Astrocyte (in vitro differentiated cells and primary cell): ENCODE data around the gene DCDC1. TPM values are rescaled to one million over a fixed set of nuclear protein-coding genes. Genes with fewer than 3 reads are reported as not detected.

Experiments
- DNase-seq: peaks from one replicate; pipeline ENCODE4 v3.0.0-alpha.2; 2010; ENCODE audit warnings: low read depth
- FAIRE-seq: peaks from 2 replicates; lab custom pipeline; 2011; peaks lifted over from hg19 to GRCh38; lab: Jason Lieb, UNC
- H2AFZ ChIP-seq: 2 replicates; pipeline ENCODE4 v1.6.0; 2012; ENCODE audit warnings: low read depth, low read length, inconsistent platforms
- H3K27ac ChIP-seq: 2 replicates; pipeline ENCODE4 v1.5.1; 2011; ENCODE audit warnings: low read depth, low read length, inconsistent platforms
- H3K27me3 ChIP-seq: 2 replicates; pipeline ENCODE4 v1.6.0; 2011; ENCODE audit warnings: low read length, inconsistent platforms; ENCODE audit not compliant: insufficient read depth
- H3K36me3 ChIP-seq: 2 replicates; pipeline ENCODE4 v1.5.1; 2011; ENCODE audit warnings: low read length, inconsistent platforms; ENCODE audit not compliant: insufficient read depth
- H3K4me1 ChIP-seq: 2 replicates; pipeline ENCODE4 v1.5.1; 2011; ENCODE audit warnings: low read length, inconsistent platforms; ENCODE audit not compliant: insufficient read depth
- H3K4me2 ChIP-seq: 2 replicates; pipeline ENCODE4 v1.6.0; 2012; ENCODE audit warnings: low read length, inconsistent platforms
- H3K4me3 ChIP-seq: 2 replicates; pipeline ENCODE4 v1.5.1; 2011; ENCODE audit warnings: low read depth, mild to moderate bottlenecking, low read length, inconsistent platforms; ENCODE audit not compliant: insufficient read depth
- H3K79me2 ChIP-seq: 2 replicates; pipeline ENCODE4 v1.6.0; 2012; ENCODE audit warnings: mild to moderate bottlenecking, low read length, inconsistent platforms; ENCODE audit not compliant: insufficient read depth
- H3K9ac ChIP-seq: 2 replicates; pipeline ENCODE4 v1.6.0; 2012; ENCODE audit warnings: mild to moderate bottlenecking, low read length, inconsistent platforms
- H3K9me3 ChIP-seq: 2 replicates; pipeline ENCODE4 v1.5.1; 2012; ENCODE audit warnings: low read depth, mild to moderate bottlenecking, low read length, inconsistent platforms; ENCODE audit not compliant: insufficient read depth
- H4K20me1 ChIP-seq: 2 replicates; pipeline ENCODE4 v1.6.0; 2012; ENCODE audit warnings: low read length, inconsistent platforms; ENCODE audit not compliant: insufficient read depth
- H3K27ac Mint-ChIP-seq: one replicate; pipeline ENCODE4 v1.8.0; 2021; ENCODE audit warnings: mild to moderate bottlenecking, mixed read lengths; ENCODE audit not compliant: unreplicated experiment
- H3K27me3 Mint-ChIP-seq: one replicate; pipeline ENCODE4 v1.8.0; 2021; ENCODE audit warnings: low read depth, mixed read lengths; ENCODE audit not compliant: unreplicated experiment
- H3K36me3 Mint-ChIP-seq: one replicate; pipeline ENCODE4 v1.8.0; 2021; ENCODE audit warnings: low read depth, mixed read lengths; ENCODE audit not compliant: unreplicated experiment
- H3K4me1 Mint-ChIP-seq: one replicate; pipeline ENCODE4 v1.8.0; 2021; ENCODE audit warnings: low read depth, mixed read lengths; ENCODE audit not compliant: unreplicated experiment
- H3K4me3 Mint-ChIP-seq: one replicate; pipeline ENCODE4 v1.8.0; 2021; ENCODE audit warnings: mild to moderate bottlenecking, moderate library complexity, mixed read lengths; ENCODE audit not compliant: unreplicated experiment
- H3K9me3 Mint-ChIP-seq: one replicate; pipeline ENCODE4 v1.8.0; 2021; ENCODE audit warnings: mild to moderate bottlenecking, mixed read lengths; ENCODE audit not compliant: unreplicated experiment
- EZH2 ChIP-seq: IDR thresholded peaks from 2 replicates; pipeline ENCODE4 v1.6.1; 2012; ENCODE audit warnings: mild to moderate bottlenecking, low read length, inconsistent platforms; ENCODE audit not compliant: insufficient read depth
- total RNA-seq: library from RNA; stranded (reverse); gene quantifications from 2 replicates; pipeline ENCODE4 v1.2.1, GENCODE V29; 2021
- TF ChIP-seq, protein P1 (sequence below): IDR thresholded peaks from 2 replicates; pipeline ENCODE4 v1.5.1; 2011; ENCODE audit warnings: low read depth, mild to moderate bottlenecking, inconsistent platforms, low read length, moderate library complexity; ENCODE audit not compliant: insufficient read depth

DCDC1 gene
- total RNA-seq, 1 donor from 2014 or later: 1.4 TPM

DNA sequence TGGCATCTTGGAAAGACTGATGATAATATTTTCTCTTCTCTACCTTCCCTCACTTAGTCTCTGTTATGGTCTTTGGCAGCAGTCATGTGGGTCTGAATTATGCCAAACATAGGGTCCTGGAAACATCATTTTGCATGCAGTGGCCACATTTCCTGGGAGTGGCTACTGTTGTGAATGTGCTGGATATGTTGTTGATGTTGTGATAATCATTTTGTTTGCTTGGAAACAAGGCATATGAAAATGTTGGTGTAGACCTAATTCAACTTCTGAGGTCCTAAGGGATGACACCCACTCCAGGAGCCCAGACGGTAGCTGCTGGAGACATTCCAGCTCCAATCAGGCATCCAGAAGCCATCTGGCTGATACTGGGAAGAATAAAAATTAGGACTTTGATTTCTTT, 109.7 kb downstream of the DCDC1 start:
- no peak overlapping the region for H2AFZ ChIP-seq
- Mint-ChIP-seq H3K4me3 (no peak overlapping the region), H3K36me3 (no peaks in the 10 kb centered on the region), H3K9me3 (no peaks in the 10 kb centered on the region), H3K27me3 (no peaks in the 10 kb centered on the region), H3K27ac (no peak overlapping the region), H3K4me1 (peaks cover 3% of the 10 kb centered on the region)
- H3K4me1 ChIP-seq: no peaks in the 10 kb centered on the region
- no peaks in the 10 kb centered on the region for H3K9me3 ChIP-seq
- H3K27me3 ChIP-seq: no peaks in the 10 kb centered on the region
- H3K9ac ChIP-seq: no peak overlapping the region
- H4K20me1 ChIP-seq: no peaks in the 10 kb centered on the region
- no peak overlapping the region for H3K4me3 ChIP-seq
- no peak for TF ChIP-seq EZH2
- TF ChIP-seq, protein P1, sequence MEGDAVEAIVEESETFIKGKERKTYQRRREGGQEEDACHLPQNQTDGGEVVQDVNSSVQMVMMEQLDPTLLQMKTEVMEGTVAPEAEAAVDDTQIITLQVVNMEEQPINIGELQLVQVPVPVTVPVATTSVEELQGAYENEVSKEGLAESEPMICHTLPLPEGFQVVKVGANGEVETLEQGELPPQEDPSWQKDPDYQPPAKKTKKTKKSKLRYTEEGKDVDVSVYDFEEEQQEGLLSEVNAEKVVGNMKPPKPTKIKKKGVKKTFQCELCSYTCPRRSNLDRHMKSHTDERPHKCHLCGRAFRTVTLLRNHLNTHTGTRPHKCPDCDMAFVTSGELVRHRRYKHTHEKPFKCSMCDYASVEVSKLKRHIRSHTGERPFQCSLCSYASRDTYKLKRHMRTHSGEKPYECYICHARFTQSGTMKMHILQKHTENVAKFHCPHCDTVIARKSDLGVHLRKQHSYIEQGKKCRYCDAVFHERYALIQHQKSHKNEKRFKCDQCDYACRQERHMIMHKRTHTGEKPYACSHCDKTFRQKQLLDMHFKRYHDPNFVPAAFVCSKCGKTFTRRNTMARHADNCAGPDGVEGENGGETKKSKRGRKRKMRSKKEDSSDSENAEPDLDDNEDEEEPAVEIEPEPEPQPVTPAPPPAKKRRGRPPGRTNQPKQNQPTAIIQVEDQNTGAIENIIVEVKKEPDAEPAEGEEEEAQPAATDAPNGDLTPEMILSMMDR: no peak
- H3K27ac ChIP-seq: no peak overlapping the region
- DNase-seq: no peak
- no peaks in the 10 kb centered on the region for H3K79me2 ChIP-seq
- H3K4me2 ChIP-seq: no peak overlapping the region
- FAIRE-seq: no peak
- H3K36me3 ChIP-seq: no peaks in the 10 kb centered on the region

DNA sequence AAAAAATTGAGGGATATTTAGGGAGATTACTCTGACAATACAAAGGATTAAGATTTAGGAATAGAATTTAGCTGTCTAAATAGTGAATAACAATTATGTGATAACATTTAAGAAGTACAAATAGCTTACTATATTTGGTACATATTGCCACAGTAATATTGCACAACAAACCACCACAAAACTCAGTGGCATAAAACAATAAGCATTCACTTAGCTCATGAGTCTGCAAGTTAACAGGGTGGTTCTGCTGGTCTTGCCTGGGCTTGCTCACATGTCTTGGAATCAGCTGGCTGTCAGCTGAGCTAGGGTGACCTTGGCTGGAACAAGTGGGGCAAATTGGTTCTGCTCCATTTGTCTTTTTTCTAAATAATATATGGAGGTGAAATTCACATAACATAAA, 115.1 kb downstream of the DCDC1 start:
- FAIRE-seq (no peak), DNase-seq (peak; percentile 35)
- H3K27ac Mint-ChIP-seq: no peak overlapping the region

DNA sequence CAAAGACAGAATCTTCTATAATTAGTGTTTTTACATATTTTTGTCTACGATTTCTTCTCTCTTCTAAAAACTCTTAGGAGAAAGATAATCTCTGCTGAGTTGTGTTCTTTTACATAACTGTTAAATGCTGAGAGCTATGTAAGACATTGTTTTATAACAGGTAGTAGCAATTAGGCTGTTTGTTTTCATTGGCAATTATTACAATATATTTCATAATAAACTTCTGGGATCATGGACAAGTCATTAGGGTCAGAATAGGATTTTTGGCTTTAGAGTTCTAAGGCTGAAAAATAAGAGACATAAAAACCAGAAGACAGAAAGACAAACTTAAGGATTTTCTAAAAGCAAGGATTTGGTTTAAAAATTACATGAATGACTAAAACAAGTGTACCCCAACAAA, 120.8 kb downstream of the DCDC1 start:
- Histone ChIP-seq H2AFZ (no peak overlapping the region), H3K36me3 (no peaks in the 10 kb centered on the region), H3K4me2 (no peak overlapping the region), H3K27ac (no peak overlapping the region), H3K4me1 (no peaks in the 10 kb centered on the region), H4K20me1 (no peaks in the 10 kb centered on the region), H3K9me3 (no peaks in the 10 kb centered on the region), H3K9ac (no peak overlapping the region), H3K4me3 (no peak overlapping the region), H3K27me3 (no peaks in the 10 kb centered on the region), H3K79me2 (no peaks in the 10 kb centered on the region)
- Mint-ChIP-seq H3K9me3 (no peaks in the 10 kb centered on the region), H3K4me1 (no peaks in the 10 kb centered on the region), H3K27me3 (no peaks in the 10 kb centered on the region), H3K4me3 (no peak overlapping the region), H3K36me3 (no peaks in the 10 kb centered on the region), H3K27ac (no peak overlapping the region)
- DNase-seq (no peak), FAIRE-seq (no peak)
- TF ChIP-seq, protein P1: no peak
- TF ChIP-seq EZH2: no peak

More for the DNA sequence above, 115.1 kb downstream of the DCDC1 start:
- Mint-ChIP-seq H3K36me3 (no peaks in the 10 kb centered on the region), H3K27me3 (no peaks in the 10 kb centered on the region), H3K4me1 (no peaks in the 10 kb centered on the region), H3K4me3 (no peak overlapping the region), H3K9me3 (no peaks in the 10 kb centered on the region)
- no peak overlapping the region for H3K27ac ChIP-seq
- H3K9ac ChIP-seq: no peak overlapping the region
- H2AFZ ChIP-seq: no peak overlapping the region
- TF ChIP-seq, protein P1: no peak
- TF ChIP-seq EZH2: no peak
- H3K9me3 ChIP-seq: no peaks in the 10 kb centered on the region
- H3K27me3 ChIP-seq: no peaks in the 10 kb centered on the region
- H3K79me2 ChIP-seq: no peaks in the 10 kb centered on the region
- H3K36me3 ChIP-seq: no peaks in the 10 kb centered on the region
- no peak overlapping the region for H3K4me3 ChIP-seq
- no peak overlapping the region for H3K4me2 ChIP-seq
- H3K4me1 ChIP-seq: no peaks in the 10 kb centered on the region
- H4K20me1 ChIP-seq: no peaks in the 10 kb centered on the region
